IMR-90 (cell line): ENCODE measurements around the gene TM9SF4. TPM values are rescaled to one million over a fixed set of nuclear protein-coding genes. Genes with fewer than 3 reads are reported as not detected.

Source experiments
- ATAC-seq: fragments of 200-7000 bp; cut with Tn5 transposase; 2 replicates; pipeline ENCODE4 v1.9.1; 2020; ENCODE audit warnings: low read depth, mild to moderate bottlenecking, moderate library complexity
- BruUV-seq: library from RNA; stranded (reverse); fragments of 400-500 nt; replicated peaks from 2 replicates; lab custom pipeline; 2021; lab: Mats Ljungman, UMichigan
- CTCF ChIA-PET: fragments of 300-600 bp; formaldehyde crosslinking; extraction: SDS; loops from one replicate; lab custom pipeline; 2021; ENCODE audit warnings: antibody characterized with exemption; lab: Yijun Ruan, JAX
- POLR2A ChIA-PET: fragments of 300-600 bp; sonication (Branson Sonifier 250); formaldehyde crosslinking; loops from one replicate; lab custom pipeline; 2022; ENCODE audit warnings: antibody characterized with exemption; ENCODE audit not compliant: unreplicated experiment; lab: Charles Lee
- DNase-seq: peaks from one replicate; pipeline ENCODE4 v3.0.0; 2013
- H2AFZ ChIP-seq: replicated peaks from 2 replicates; pipeline ENCODE3; 2013; ENCODE audit warnings: low read length, mild to moderate bottlenecking; ENCODE audit not compliant: poor library complexity
- H2AK5ac ChIP-seq: 2 replicates; pipeline ENCODE4 v1.6.1; 2013; ENCODE audit warnings: low read depth, low read length, inconsistent platforms
- H2AK9ac ChIP-seq: replicated peaks from 2 replicates; pipeline ENCODE3; 2013; ENCODE audit warnings: mild to moderate bottlenecking, low read depth, low read length, moderate library complexity; ENCODE audit not compliant: poor library complexity
- H2BK120ac ChIP-seq: 2 replicates; pipeline ENCODE4 v1.6.1; 2013; ENCODE audit warnings: low read depth, low read length, inconsistent platforms
- H2BK15ac ChIP-seq: 3 replicates; pipeline ENCODE4 v1.6.1; 2013; ENCODE audit warnings: low read depth, low read length, inconsistent platforms
- H2BK20ac ChIP-seq: 2 replicates; pipeline ENCODE4 v1.6.1; 2013; ENCODE audit warnings: low read depth, mild to moderate bottlenecking, inconsistent platforms, low read length, moderate library complexity
- H2BK5ac ChIP-seq: 2 replicates; pipeline ENCODE4 v1.6.1; 2013; ENCODE audit warnings: mild to moderate bottlenecking, low read depth, low read length, inconsistent platforms; ENCODE audit not compliant: poor library complexity, severe bottlenecking
- H3K14ac ChIP-seq: replicated peaks from 2 replicates; pipeline ENCODE4 v1.6.1; 2013; ENCODE audit warnings: low read depth, low read length, inconsistent platforms
- H3K18ac ChIP-seq: 2 replicates; pipeline ENCODE4 v1.6.1; 2013; ENCODE audit warnings: low read depth, low read length, control low read depth
- H3K23ac ChIP-seq: 2 replicates; pipeline ENCODE4 v1.6.1; 2013; ENCODE audit warnings: low read depth, low read length, inconsistent platforms
- H3K27ac ChIP-seq: 2 replicates; pipeline ENCODE4 v1.5.1; 2013; ENCODE audit warnings: mild to moderate bottlenecking, control low read depth, low read length; ENCODE audit not compliant: insufficient read depth
- H3K27me3 ChIP-seq: 2 replicates; pipeline ENCODE4 v1.6.1; 2013; ENCODE audit warnings: low read length; ENCODE audit not compliant: control insufficient read depth, insufficient read depth
- H3K36me3 ChIP-seq: 2 replicates; pipeline ENCODE4 v1.6.1; 2013; ENCODE audit warnings: low read length, mixed read lengths; ENCODE audit not compliant: control insufficient read depth, insufficient read depth
- H3K4ac ChIP-seq: 2 replicates; pipeline ENCODE4 v1.6.1; 2013; ENCODE audit warnings: low read depth, low read length, inconsistent platforms
- H3K4me1 ChIP-seq: 2 replicates; pipeline ENCODE4 v1.6.1; 2013; ENCODE audit warnings: low read length, mixed read lengths; ENCODE audit not compliant: control insufficient read depth, insufficient read depth
- H3K4me2 ChIP-seq: 2 replicates; pipeline ENCODE4 v1.6.1; 2013; ENCODE audit warnings: low read depth, mild to moderate bottlenecking, control low read depth, low read length, moderate library complexity
- H3K4me3 ChIP-seq: 2 replicates; pipeline ENCODE4 v1.5.1; 2013; ENCODE audit warnings: low read depth, mild to moderate bottlenecking, control low read depth, low read length, moderate library complexity; ENCODE audit not compliant: insufficient read depth
- H3K56ac ChIP-seq: 2 replicates; pipeline ENCODE4 v1.6.1; 2013; ENCODE audit warnings: low read length, inconsistent platforms; ENCODE audit not compliant: insufficient read depth; ENCODE audit errors: extremely low read depth
- H3K79me1 ChIP-seq, 2 experiments: 2 replicates each; pipeline ENCODE4 v1.6.1; 2013; ENCODE audit warnings: low read length in 2 of 2, inconsistent platforms in 1 of 2, low read depth in 1 of 2
- H3K9ac ChIP-seq: 2 replicates; pipeline ENCODE4 v1.6.1; 2013; ENCODE audit warnings: low read depth, low read length, control low read depth
- H3K9me1 ChIP-seq: 2 replicates; pipeline ENCODE4 v1.6.1; 2013; ENCODE audit warnings: low read length, inconsistent platforms; ENCODE audit not compliant: insufficient read depth
- H3K9me3 ChIP-seq: 2 replicates; pipeline ENCODE4 v1.6.1; 2013; ENCODE audit warnings: low read length; ENCODE audit not compliant: control insufficient read depth, insufficient read depth
- H4K20me1 ChIP-seq: 2 replicates; pipeline ENCODE4 v1.6.1; 2013; ENCODE audit warnings: low read length, inconsistent platforms; ENCODE audit not compliant: insufficient read depth
- H4K5ac ChIP-seq: 2 replicates; pipeline ENCODE4 v1.6.1; 2013; ENCODE audit warnings: mild to moderate bottlenecking, low read depth, low read length, control low read depth
- H4K8ac ChIP-seq, 2 experiments: 2 replicates each; pipeline ENCODE4 v1.6.1; 2013; ENCODE audit warnings: low read depth in 2 of 2, low read length in 2 of 2, control low read depth in 1 of 2, inconsistent platforms in 1 of 2
- H4K91ac ChIP-seq: 2 replicates; pipeline ENCODE4 v1.6.1; 2013; ENCODE audit warnings: low read depth, low read length, inconsistent platforms; ENCODE audit not compliant: insufficient read depth
- ELK1 ChIP-seq: fragments of 150-350 bp; IDR thresholded peaks from 2 replicates; pipeline ENCODE4 v1.6.1; 2016; ENCODE audit warnings: low read depth, mild to moderate bottlenecking, low read length, moderate library complexity, borderline replicate concordance
- MXI1 ChIP-seq: IDR thresholded peaks from 2 replicates; pipeline ENCODE4 v1.6.1; 2012; ENCODE audit warnings: low read depth, mild to moderate bottlenecking, low read length, moderate library complexity, borderline replicate concordance
- NFE2L2 ChIP-seq: fragments of 150-350 bp; IDR thresholded peaks from 2 replicates; pipeline ENCODE4 v1.6.1; 2016; ENCODE audit warnings: low read depth, mild to moderate bottlenecking, low read length
- POLR2A ChIP-seq: IDR thresholded peaks from 2 replicates; pipeline ENCODE4 v1.6.1; 2012; ENCODE audit warnings: mild to moderate bottlenecking, low read depth, low read length
- WGBS, 2 experiments: methylation state at CpG; one replicate each; pipeline versions ENCODE4 v1.1.5 to v1.1.7; 2013; ENCODE audit warnings: missing lambda C conversion rate in 2 of 2; ENCODE audit not compliant: insufficient read length in 1 of 2; ENCODE audit errors: extremely low coverage in 2 of 2; 5-methylcytosine and 5-hydroxymethylcytosine counted together
- dilution Hi-C: fragments of 300-500 bp; cut with HindIII; formaldehyde crosslinking; loops from one replicate; pipeline ENCODE4 v1.14.3; 2018; ENCODE audit warnings: low sequenced_read_pairs; ENCODE audit not compliant: unreplicated experiment
- in situ Hi-C: fragments of 300-500 bp; cut with MboI; formaldehyde crosslinking; loops from 3 replicates; pipeline ENCODE4 v1.14.3; 2019; ENCODE audit warnings: low sequenced_read_pairs, inconsistent platforms, mixed read lengths
- intact Hi-C: fragments of 100-400 bp; cut with micrococcal nuclease; formaldehyde crosslinking; loops from 2 replicates; pipeline ENCODE4 v1.10.0; 2022
- polyA plus RNA-seq, 3 experiments: library from polyadenylated mRNA; depleted of rRNA; stranded (reverse); fragments of >200 nt; gene quantifications; 2 replicates each; pipeline ENCODE4 v1.2.3, GENCODE V29; 2012; ENCODE audit warnings: low replicate concordance in 1 of 3
- total RNA-seq: library from RNA; depleted of rRNA; stranded (reverse); fragments of >200 nt; gene quantifications from 2 replicates; pipeline ENCODE4 v1.2.3, GENCODE V29; 2012

The TM9SF4 gene
- total and polyA plus RNA-seq, 2 of the 4 experiments (the other 2 are of a cell fraction): 35.3 to 59.1 TPM

- TF ChIP-seq MXI1: no peak
Observed at GRCh38 chr20:32071395-32072167, 37.9 kb upstream of the TM9SF4 start (continued).

GRCh38 chr20:32072168-32072750, 37.3 kb upstream of the TM9SF4 start:
- peaks cover 15% of the 10 kb centered on the region for H3K9me1 ChIP-seq
- H3K23ac ChIP-seq: no peak overlapping the region
- no peak overlapping the region for H4K91ac ChIP-seq
- H2AFZ ChIP-seq: no peak overlapping the region
- H3K18ac ChIP-seq: no peak overlapping the region
- no peak overlapping the region for H3K4me3 ChIP-seq
- peaks cover 10% of the 10 kb centered on the region for H3K4me1 ChIP-seq
- in situ Hi-C loops: no loop called here
- no peak overlapping the region for H4K5ac ChIP-seq
- no peak overlapping the region for H3K4me2 ChIP-seq
- no TSS peak for BruUV-seq
- ATAC-seq: no peak
- H3K56ac ChIP-seq: no peak overlapping the region
- no peak overlapping the region for H3K9ac ChIP-seq
- ChIA-PET POLR2A (no interaction called here), CTCF (interaction anchor here (0.5 to 1.1 kb wide), 2 partner anchors 8 to 9 kb away, joined by 3 to 4 read pairs; no protein-coding TSS in a partner anchor)
- no peak overlapping the region for H2BK15ac ChIP-seq
- H4K20me1 ChIP-seq: peaks cover 9% of the 10 kb centered on the region; the same call in 1 of the 2 replicates
- no peaks in the 10 kb centered on the region for H3K36me3 ChIP-seq
- no peak overlapping the region for H3K4ac ChIP-seq
- dilution Hi-C loops: no loop called here
- no peak overlapping the region for H2AK5ac ChIP-seq
- H3K27ac ChIP-seq: no peak overlapping the region
- peaks cover 31% of the 10 kb centered on the region for H3K27me3 ChIP-seq
- H3K9me3 ChIP-seq: no peaks in the 10 kb centered on the region
- no peak overlapping the region for H2BK20ac ChIP-seq
- DNase-seq: no peak
- no peak overlapping the region for H2BK120ac ChIP-seq
- no CpG with 5 or more reads among the region's 6 CpGs for WGBS, 2 experiments
- H3K14ac ChIP-seq: no peak overlapping the region
- no peak overlapping the region for H2BK5ac ChIP-seq
- TF ChIP-seq ELK1 (no peak), NFE2L2 (no peak), POLR2A (no peak)
- no peak overlapping the region for H2AK9ac ChIP-seq
- H3K79me1 ChIP-seq: no peaks in the 10 kb centered on the region
- intact Hi-C loops: no loop called here
- H4K8ac ChIP-seq: no peak overlapping the region
